ENCODE results near the gene CYB5A. TPM values are rescaled to one million over a fixed set of nuclear protein-coding genes. Genes with fewer than 3 reads are reported as not detected.

Gene CYB5A
- total RNA-seq, 2 donors from 2014 or later: 32.5 to 33.6 TPM

GRCh38 chr18:74204526-74205152, 87.1 kb downstream of the CYB5A start:
- H3K4me1 Mint-ChIP-seq: no peaks in the 10 kb centered on the region
- H3K4me3 Mint-ChIP-seq: no peak overlapping the region
- H3K27ac Mint-ChIP-seq: no peak overlapping the region
- H3K9me3 Mint-ChIP-seq: no peaks in the 10 kb centered on the region
- no peaks in the 10 kb centered on the region for H3K27me3 Mint-ChIP-seq
- no peak for ATAC-seq (replicated peaks)
- H3K36me3 Mint-ChIP-seq (ENCODE audit: low read depth): no peaks in the 10 kb centered on the region

GRCh38 chr18:74203811-74204210, 88.0 kb downstream of the CYB5A start:
- H3K9me3 Mint-ChIP-seq: no peaks in the 10 kb centered on the region
- no peak for ATAC-seq (replicated peaks)
- H3K36me3 Mint-ChIP-seq (ENCODE audit: low read depth): no peaks in the 10 kb centered on the region
- H3K4me1 Mint-ChIP-seq: no peaks in the 10 kb centered on the region
- H3K27ac Mint-ChIP-seq: no peak overlapping the region
- no peak overlapping the region for H3K4me3 Mint-ChIP-seq
- H3K27me3 Mint-ChIP-seq: no peaks in the 10 kb centered on the region

Other genes starting within 250 kb of the CYB5A start
- gene FBXO15, start 144.1 kb downstream of the CYB5A start, total RNA-seq: 1 to 10 TPM in 1 of 2 donors, under 1 TPM in 1; 0.35 to 2.6 TPM
- 10 to 100 TPM; 60.7 to 70.9 TPM for gene TIMM21, start 143.4 kb downstream of the CYB5A start, total RNA-seq
- not detected for gene C18orf63, start 23.9 kb upstream of the CYB5A start, total RNA-seq
- gene DIPK1C, start 165.3 kb upstream of the CYB5A start, total RNA-seq: not detected
- 100 to 1,000 TPM; 141 to 217 TPM for gene CNDP2, start 204.4 kb upstream of the CYB5A start, total RNA-seq
- under 1 TPM in 1 of 2 donors, not detected in 1; 0.26 TPM for gene CNDP1, start 242.5 kb upstream of the CYB5A start, total RNA-seq